ENCODE results near the gene PIK3R6. TPM values are rescaled to one million over a fixed set of nuclear protein-coding genes. Genes with fewer than 3 reads are reported as not detected.

PIK3R6 gene
- total RNA-seq, 1 donor from 2014 or later, result not detected

- peaks cover 16% of the 10 kb centered on the region for H3K27me3 ChIP-seq (ENCODE audit: control insufficient read depth, insufficient read depth, low read length)
- no peaks in the 10 kb centered on the region for H3K36me3 ChIP-seq (ENCODE audit: control insufficient read depth, insufficient read depth, low read length)
- DNase-seq (ENCODE audit: low read depth), result no peak
- TF ChIP-seq CTCF (IDR thresholded peaks at IDR 0.05; ENCODE audit: insufficient read depth, low read length, poor library complexity, severe bottlenecking), result peak; percentile 18
- no peak within 1 kb of the TSS for H3K4me3 ChIP-seq (ENCODE audit: low read depth, low read length)
Observed at GRCh38 chr17:8798846-8799569, 68.5 kb downstream of the PIK3R6 start, which contains the start of gene MFSD6L. TSS of gene MFSD6L (minus strand) at chr17:8799365. CDS start at chr17:8799120, 245 bp downstream.

- no peak for TF ChIP-seq CTCF (IDR thresholded peaks at IDR 0.05; ENCODE audit: insufficient read depth, low read length, poor library complexity, severe bottlenecking)
- Histone ChIP-seq H3K36me3 (ENCODE audit: control insufficient read depth, insufficient read depth, low read length) (no peaks in the 10 kb centered on the region), H3K27me3 (ENCODE audit: control insufficient read depth, insufficient read depth, low read length) (peaks cover 15% of the 10 kb centered on the region), H3K4me3 (ENCODE audit: low read depth, low read length) (no peak overlapping the region)
- no peak for DNase-seq (ENCODE audit: low read depth)
Observed at GRCh38 chr17:8798176-8798845, 69.2 kb downstream of the PIK3R6 start.

GRCh38 chr17:8797621-8798175 lies 69.8 kb downstream of the PIK3R6 start:
- no peaks in the 10 kb centered on the region for H3K36me3 ChIP-seq (ENCODE audit: control insufficient read depth, insufficient read depth, low read length)
- peaks cover 15% of the 10 kb centered on the region for H3K27me3 ChIP-seq (ENCODE audit: control insufficient read depth, insufficient read depth, low read length)
- H3K4me3 ChIP-seq (ENCODE audit: low read depth, low read length), result no peak overlapping the region
- no peak for TF ChIP-seq CTCF (IDR thresholded peaks at IDR 0.05; ENCODE audit: insufficient read depth, low read length, poor library complexity, severe bottlenecking)
- DNase-seq (ENCODE audit: low read depth), result no peak

GRCh38 chr17:8794636-8795035 lies 72.8 kb downstream of the PIK3R6 start:
- H3K27me3 ChIP-seq (ENCODE audit: control insufficient read depth, insufficient read depth, low read length), result peaks cover 11% of the 10 kb centered on the region
- DNase-seq (ENCODE audit: low read depth), result no peak
- no peaks in the 10 kb centered on the region for H3K36me3 ChIP-seq (ENCODE audit: control insufficient read depth, insufficient read depth, low read length)
- H3K4me3 ChIP-seq (ENCODE audit: low read depth, low read length), result no peak overlapping the region
- no peak for TF ChIP-seq CTCF (IDR thresholded peaks at IDR 0.05; ENCODE audit: insufficient read depth, low read length, poor library complexity, severe bottlenecking)

- TF ChIP-seq CTCF (IDR thresholded peaks at IDR 0.05; ENCODE audit: insufficient read depth, low read length, poor library complexity, severe bottlenecking), result no peak
- no peak for DNase-seq (ENCODE audit: low read depth)
Observed at GRCh38 chr17:8793649-8794048, 73.8 kb downstream of the PIK3R6 start.

More at GRCh38 chr17:8793649-8794048, 73.8 kb downstream of the PIK3R6 start:
- Histone ChIP-seq H3K4me3 (ENCODE audit: low read depth, low read length) (no peak overlapping the region), H3K27me3 (ENCODE audit: control insufficient read depth, insufficient read depth, low read length) (peaks cover 4% of the 10 kb centered on the region), H3K36me3 (ENCODE audit: control insufficient read depth, insufficient read depth, low read length) (no peaks in the 10 kb centered on the region)
